ENCODE results near the gene PIK3C2B. TPM values are rescaled to one million over a fixed set of nuclear protein-coding genes. Genes with fewer than 3 reads are reported as not detected.

Gene PIK3C2B
- total and polyA plus RNA-seq, 2 donors (not counting 1 experiment from before 2014, with no cell fraction given), result 90.3 to 142 TPM

- peak overlapping the region; percentile 95 for H3K9ac ChIP-seq (ENCODE audit: low read length)
- TF ChIP-seq CTCF (IDR thresholded peaks at IDR 0.05) (no peak), EZH2 (IDR thresholded peaks at IDR 0.05; ENCODE audit: borderline replicate concordance, insufficient read depth, low read depth, low read length, poor library complexity, severe bottlenecking) (no peak)
- H3K9me3 ChIP-seq (ENCODE audit: control extremely low read depth in 1 of 3, control insufficient read depth in 2 of 3, insufficient read depth in 1 of 3, low read length in 2 of 3), result peaks cover 0 to 3% (median 0%) of the 10 kb centered on the region in 3 donors
- POLR2A ChIA-PET, result interaction anchor here (0.6 to 8.1 kb wide), 15 partner anchors 8 to 75 kb away, joined by 3 to 161 read pairs (median 4); partner anchors contain the start of gene MDM4
- H4K20me1 ChIP-seq (ENCODE audit: control insufficient read depth, insufficient read depth, low read length, poor library complexity, severe bottlenecking), result peaks cover 44% of the 10 kb centered on the region
- H2AFZ ChIP-seq (ENCODE audit: insufficient read depth, low read depth, low read length, poor library complexity, severe bottlenecking), result peak overlapping the region; percentile 77
- H3K27me3 ChIP-seq (replicated peaks in 1 of 4; ENCODE audit: control extremely low read depth in 1 of 4, control insufficient read depth in 3 of 4, insufficient read depth in 4 of 4, low read length in 3 of 4), result no peaks in the 10 kb centered on the region
- peak overlapping the region; percentile 97 for H3K4me3 Mint-ChIP-seq
- peaks cover 64% of the 10 kb centered on the region for H3K79me2 ChIP-seq (ENCODE audit: control insufficient read depth, insufficient read depth, low read length)
- H3K4me1 ChIP-seq (ENCODE audit: control insufficient read depth in 2 of 2, insufficient read depth in 2 of 2, low read length in 2 of 2), result peaks cover 69 to 87% of the 10 kb centered on the region in 2 donors
- 5% methylated on average over 11 of the region's 15 CpGs for WGBS (ENCODE audit: insufficient coverage)
- intact Hi-C loops (cut with micrococcal nuclease), result no loop called here
- H3K36me3 ChIP-seq (replicated peaks in 1 of 2; ENCODE audit: control extremely low read depth in 1 of 2, control insufficient read depth in 1 of 2, extremely low read depth in 1 of 2, insufficient read depth in 2 of 2, low read length in 1 of 2), result peaks cover 0 to 13% of the 10 kb centered on the region in 2 experiments
- no peaks in the 10 kb centered on the region for H3K9me3 Mint-ChIP-seq (ENCODE audit: insufficient read depth)
- DNase-seq (peak; percentile 47), ATAC-seq (ENCODE audit: low read depth) (no peak)
- H3K27ac Mint-ChIP-seq, result peak overlapping the region; percentile 96
- no peaks in the 10 kb centered on the region for H3K27me3 Mint-ChIP-seq
- peak overlapping the region; percentile 78 to 79 for H3K27ac ChIP-seq (ENCODE audit: low read length in 2 of 2)
- H3K4me3 ChIP-seq (ENCODE audit: control extremely low read depth in 1 of 5, extremely low read depth in 1 of 5, insufficient read depth in 1 of 5, low read depth in 2 of 5, low read length in 4 of 5), result peak overlapping the region; percentile 84 to 98 (median 89)
- peaks cover 76% of the 10 kb centered on the region for H3K4me1 Mint-ChIP-seq
- CTCF ChIA-PET, result interaction anchor here (0.8 to 20.4 kb wide), 12 partner anchors 10 to 314 kb away, joined by 3 to 1884 read pairs (median 5); partner anchors contain the start of gene MDM4
- H3K4me2 ChIP-seq (replicated peaks; ENCODE audit: low read depth, low read length, poor library complexity, severe bottlenecking), result peak overlapping the region; percentile 86
These were observed 1.2 kb downstream of the PIK3C2B start for GRCh38 chr1:204493145-204493983.
